ENCODE results near the gene SDF4.

DNA sequence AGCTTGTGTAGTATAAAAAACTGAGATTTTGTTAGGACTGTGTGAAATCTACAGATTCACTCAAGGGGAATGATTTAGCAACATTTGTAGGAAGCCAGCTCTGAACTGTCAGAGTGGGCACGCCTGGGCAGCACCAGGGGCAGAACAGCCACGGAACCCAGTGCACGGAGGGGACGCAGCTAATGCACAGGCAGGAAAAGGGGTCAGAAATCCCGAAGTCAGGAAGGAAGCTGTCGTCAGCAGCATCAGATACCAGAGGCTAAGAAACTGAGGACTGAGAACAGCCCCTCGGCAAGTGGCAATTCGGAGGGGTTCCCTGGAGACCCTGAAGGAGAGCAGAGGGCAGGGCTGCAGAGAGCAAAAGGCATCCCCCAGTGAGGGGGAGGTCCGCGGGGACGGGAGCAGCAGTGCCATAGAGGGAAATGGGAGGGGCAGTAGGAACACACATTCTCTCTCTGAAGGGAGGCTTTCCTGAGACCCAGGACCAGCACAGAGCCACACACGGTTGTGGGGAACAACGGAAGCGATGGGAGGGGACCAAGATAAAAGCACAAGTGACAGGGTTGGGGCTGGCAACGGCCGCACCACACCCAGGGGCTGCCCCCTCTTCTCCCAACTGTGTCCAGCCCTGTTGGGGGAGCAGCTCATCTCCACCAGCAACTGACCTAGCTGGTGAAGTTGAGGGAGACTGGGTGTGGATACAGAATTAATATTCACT lies 29.2 kb upstream of the SDF4 start:
- TF ChIP-seq EZH2 (IDR thresholded peaks at IDR 0.05; ENCODE audit: borderline replicate concordance, low read length), result no peak
- TF ChIP-seq, protein P1, sequence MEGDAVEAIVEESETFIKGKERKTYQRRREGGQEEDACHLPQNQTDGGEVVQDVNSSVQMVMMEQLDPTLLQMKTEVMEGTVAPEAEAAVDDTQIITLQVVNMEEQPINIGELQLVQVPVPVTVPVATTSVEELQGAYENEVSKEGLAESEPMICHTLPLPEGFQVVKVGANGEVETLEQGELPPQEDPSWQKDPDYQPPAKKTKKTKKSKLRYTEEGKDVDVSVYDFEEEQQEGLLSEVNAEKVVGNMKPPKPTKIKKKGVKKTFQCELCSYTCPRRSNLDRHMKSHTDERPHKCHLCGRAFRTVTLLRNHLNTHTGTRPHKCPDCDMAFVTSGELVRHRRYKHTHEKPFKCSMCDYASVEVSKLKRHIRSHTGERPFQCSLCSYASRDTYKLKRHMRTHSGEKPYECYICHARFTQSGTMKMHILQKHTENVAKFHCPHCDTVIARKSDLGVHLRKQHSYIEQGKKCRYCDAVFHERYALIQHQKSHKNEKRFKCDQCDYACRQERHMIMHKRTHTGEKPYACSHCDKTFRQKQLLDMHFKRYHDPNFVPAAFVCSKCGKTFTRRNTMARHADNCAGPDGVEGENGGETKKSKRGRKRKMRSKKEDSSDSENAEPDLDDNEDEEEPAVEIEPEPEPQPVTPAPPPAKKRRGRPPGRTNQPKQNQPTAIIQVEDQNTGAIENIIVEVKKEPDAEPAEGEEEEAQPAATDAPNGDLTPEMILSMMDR (IDR thresholded peaks at IDR 0.05; ENCODE audit: low read length), result no peak

Measured in OCI-LY1 (cell line).